ENCODE data around the gene GABBR1.

DNA sequence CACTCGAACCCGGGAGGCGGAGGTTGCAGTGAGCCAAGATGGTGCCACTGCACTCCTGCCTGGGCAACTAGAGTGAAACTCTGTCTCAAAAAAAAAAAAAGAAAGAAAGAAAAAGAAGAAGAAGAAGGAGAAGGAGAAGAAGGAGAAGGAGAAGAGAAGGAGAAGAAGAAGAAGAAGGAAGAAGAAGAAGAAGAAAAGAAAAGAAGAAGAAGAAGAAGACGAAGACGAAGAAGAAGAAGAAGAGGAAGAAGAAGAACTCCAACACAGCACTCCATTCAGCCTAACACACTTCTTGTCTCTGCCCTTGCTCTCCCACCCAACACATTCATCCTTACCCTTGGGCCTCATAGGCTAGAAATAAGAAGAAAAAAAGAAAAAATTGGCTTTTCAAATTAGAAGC lies 41.0 kb upstream of the GABBR1 start:
- TF ChIP-seq, protein P1, sequence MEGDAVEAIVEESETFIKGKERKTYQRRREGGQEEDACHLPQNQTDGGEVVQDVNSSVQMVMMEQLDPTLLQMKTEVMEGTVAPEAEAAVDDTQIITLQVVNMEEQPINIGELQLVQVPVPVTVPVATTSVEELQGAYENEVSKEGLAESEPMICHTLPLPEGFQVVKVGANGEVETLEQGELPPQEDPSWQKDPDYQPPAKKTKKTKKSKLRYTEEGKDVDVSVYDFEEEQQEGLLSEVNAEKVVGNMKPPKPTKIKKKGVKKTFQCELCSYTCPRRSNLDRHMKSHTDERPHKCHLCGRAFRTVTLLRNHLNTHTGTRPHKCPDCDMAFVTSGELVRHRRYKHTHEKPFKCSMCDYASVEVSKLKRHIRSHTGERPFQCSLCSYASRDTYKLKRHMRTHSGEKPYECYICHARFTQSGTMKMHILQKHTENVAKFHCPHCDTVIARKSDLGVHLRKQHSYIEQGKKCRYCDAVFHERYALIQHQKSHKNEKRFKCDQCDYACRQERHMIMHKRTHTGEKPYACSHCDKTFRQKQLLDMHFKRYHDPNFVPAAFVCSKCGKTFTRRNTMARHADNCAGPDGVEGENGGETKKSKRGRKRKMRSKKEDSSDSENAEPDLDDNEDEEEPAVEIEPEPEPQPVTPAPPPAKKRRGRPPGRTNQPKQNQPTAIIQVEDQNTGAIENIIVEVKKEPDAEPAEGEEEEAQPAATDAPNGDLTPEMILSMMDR (conservative IDR thresholded peaks at IDR 0.05; ENCODE audit: low read length), result no peak
- TF ChIP-seq EZH2phosphoT487 (IDR thresholded peaks at IDR 0.05; ENCODE audit: borderline replicate concordance, low read depth, low read length), result no peak
